HepG2 (cell line): ENCODE measurements around the gene MARCHF5. TPM values are rescaled to one million over a fixed set of nuclear protein-coding genes. Genes with fewer than 3 reads are reported as not detected.

Source experiments
- CBX2 ChIP-seq, 2 experiments: fragments of 200-600 bp in 1 of 2; sonication (generic); formaldehyde crosslinking in 1 of 2; IDR thresholded peaks; 2 replicates each; pipeline versions ENCODE4 v1.7.0 to v1.8.1; 2018 to 2022; ENCODE audit warnings: low read depth in 2 of 2, low read length in 1 of 2, mild to moderate bottlenecking in 1 of 2, missing genetic modification reagents in 1 of 2
- HNF4A ChIP-seq: sonication (generic); formaldehyde crosslinking; IDR thresholded peaks from 2 replicates; pipeline ENCODE4 v1.4.0; 2020; ENCODE audit warnings: missing genetic modification reagents
- IRX3 ChIP-seq: sonication (generic); formaldehyde crosslinking; IDR thresholded peaks from 2 replicates; pipeline ENCODE4 v1.8.1; 2023; ENCODE audit warnings: mild to moderate bottlenecking, low read depth, missing genetic modification reagents, borderline replicate concordance
- JARID2 ChIP-seq: sonication (generic); formaldehyde crosslinking; IDR thresholded peaks from 2 replicates; pipeline ENCODE4 v1.8.1; 2023; ENCODE audit warnings: missing genetic modification reagents, inconsistent platforms; ENCODE audit not compliant: insufficient replicate concordance
- NFIB ChIP-seq: sonication (generic); formaldehyde crosslinking; IDR thresholded peaks from 2 replicates; pipeline ENCODE4 v1.9.0; 2021; ENCODE audit warnings: missing genetic modification reagents, mild to moderate bottlenecking, borderline replicate concordance
- NFKB2 ChIP-seq: sonication (generic); formaldehyde crosslinking; IDR thresholded peaks from 2 replicates; pipeline ENCODE4 v1.4.0; 2020; ENCODE audit warnings: missing genetic modification reagents, borderline replicate concordance
- SRF ChIP-seq: IDR thresholded peaks from 2 replicates; pipeline ENCODE4 v1.6.1; 2011; ENCODE audit warnings: mild to moderate bottlenecking, low read depth, low read length, moderate library complexity
- ZNF329 ChIP-seq: sonication (generic); formaldehyde crosslinking; IDR thresholded peaks from 2 replicates; pipeline ENCODE4 v1.9.0; 2021; ENCODE audit warnings: low read depth, mild to moderate bottlenecking, missing genetic modification reagents
- polyA plus RNA-seq, 8 experiments: library from polyadenylated mRNA; depleted of rRNA in 3 of 8; stranded (reverse) in 7 of 8; unstranded in 1 of 8; fragments of >200 nt; fragmentation: Illumina TruSeq in 4 of 8; extraction: Trizol in 4 of 8; gene quantifications; 2 replicates each; pipeline versions ENCODE4 v1.2.1 to v1.2.3, GENCODE V29; 2011 to 2016; ENCODE audit warnings: low read depth in 4 of 8, missing spikeins in 1 of 8, mixed read lengths in 1 of 8; ENCODE audit not compliant: insufficient read depth in 1 of 8
- total RNA-seq, 5 experiments: library from RNA; depleted of rRNA; stranded (reverse); fragments of >200 nt; fragmentation: Illumina TruSeq; extraction: Trizol; gene quantifications; 2 replicates each; pipeline ENCODE4 v1.2.3, GENCODE V29; 2016; ENCODE audit warnings: low read depth in 1 of 5
- TF ChIP-seq, protein P1 (sequence below): sonication (generic); formaldehyde crosslinking; IDR thresholded peaks from 2 replicates; pipeline ENCODE4 v1.4.0; 2020; ENCODE audit warnings: missing genetic modification reagents
- TF ChIP-seq, protein P2 (sequence below): sonication (generic); formaldehyde crosslinking; IDR thresholded peaks from 2 replicates; pipeline ENCODE4 v1.5.1; 2020; ENCODE audit warnings: mild to moderate bottlenecking, moderate library complexity, missing genetic modification reagents
- TF ChIP-seq, protein P3 (sequence below): sonication (generic); formaldehyde crosslinking; IDR thresholded peaks from 2 replicates; pipeline ENCODE4 v1.8.0; 2022; ENCODE audit warnings: mild to moderate bottlenecking, missing genetic modification reagents, borderline replicate concordance
- TF ChIP-seq, protein P4 (sequence below): sonication (generic); formaldehyde crosslinking; IDR thresholded peaks from 2 replicates; pipeline ENCODE4 v1.9.0; 2021; ENCODE audit warnings: mild to moderate bottlenecking, missing genetic modification reagents
- TF ChIP-seq, protein P5 (sequence below): sonication (generic); formaldehyde crosslinking; IDR thresholded peaks from 2 replicates; pipeline ENCODE4 v1.5.1; 2020; ENCODE audit warnings: missing genetic modification reagents, mild to moderate bottlenecking, borderline replicate concordance

The MARCHF5 gene
- total and polyA plus RNA-seq, 2 of the 13 experiments (the other 11 are each of a cell fraction or from before 2014, with no cell fraction given): 19.4 to 21.0 TPM

DNA sequence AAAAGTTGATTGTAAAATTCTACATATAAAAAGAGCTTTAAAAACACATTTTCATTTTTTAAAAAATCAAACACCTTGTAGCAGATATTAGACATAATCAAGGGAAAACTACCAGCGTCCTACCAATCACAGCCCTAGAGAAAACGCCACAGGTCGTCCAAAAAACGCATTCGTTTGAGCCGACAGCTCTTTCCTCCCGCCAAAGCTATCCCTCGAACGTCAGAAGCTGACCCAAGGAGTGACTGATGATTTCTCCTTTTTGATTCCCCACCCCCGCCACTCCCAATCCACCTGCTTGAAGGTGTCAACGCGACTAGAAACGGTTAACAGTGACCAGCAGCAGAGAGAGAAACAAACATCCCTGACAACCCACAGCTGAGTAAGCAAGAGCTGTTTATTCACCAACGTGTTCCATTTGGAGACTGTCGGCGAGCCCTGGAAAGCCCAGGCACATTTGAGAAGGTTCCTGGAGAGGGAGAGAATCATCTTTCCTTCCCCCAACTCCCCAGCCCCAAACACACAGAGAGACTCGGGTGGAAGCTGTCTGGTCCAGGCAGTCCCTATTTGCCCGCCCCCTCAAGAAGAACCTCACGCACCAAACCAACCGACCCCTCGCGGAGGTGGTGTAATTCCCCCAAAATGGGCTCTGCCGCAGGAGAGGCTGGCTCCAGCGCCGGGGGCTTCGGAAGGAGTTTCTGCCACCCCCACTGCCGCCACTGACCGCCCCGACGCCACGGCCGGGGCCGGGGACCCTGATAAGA lies 711 bp upstream of the MARCHF5 start (continued):
- TF ChIP-seq, protein P1, sequence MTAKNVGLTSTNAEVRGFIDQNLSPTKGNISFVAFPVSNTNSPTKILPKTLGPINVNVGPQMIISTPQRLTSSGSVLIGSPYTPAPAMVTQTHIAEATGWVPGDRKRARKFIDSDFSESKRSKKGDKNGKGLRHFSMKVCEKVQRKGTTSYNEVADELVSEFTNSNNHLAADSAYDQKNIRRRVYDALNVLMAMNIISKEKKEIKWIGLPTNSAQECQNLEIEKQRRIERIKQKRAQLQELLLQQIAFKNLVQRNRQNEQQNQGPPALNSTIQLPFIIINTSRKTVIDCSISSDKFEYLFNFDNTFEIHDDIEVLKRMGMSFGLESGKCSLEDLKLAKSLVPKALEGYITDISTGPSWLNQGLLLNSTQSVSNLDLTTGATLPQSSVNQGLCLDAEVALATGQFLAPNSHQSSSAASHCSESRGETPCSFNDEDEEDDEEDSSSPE: no peak
- TF ChIP-seq CBX2 (IDR thresholded peaks at IDR 0.05; ENCODE audit: low read depth, low read length) (no peak), CBX2 (CRISPR knock-in tag; IDR thresholded peaks at IDR 0.05; ENCODE audit: low read depth) (no peak), HNF4A (CRISPR knock-in tag) (no peak), ZNF329 (CRISPR knock-in tag) (peak; percentile 86), NFIB (CRISPR knock-in tag) (no peak), JARID2 (no peak), IRX3 (CRISPR knock-in tag) (0 out of 2 replicates have a peak, but pooled peaks have one; percentile 1), SRF (no peak), NFKB2 (CRISPR knock-in tag) (no peak)
- TF ChIP-seq, protein P2, sequence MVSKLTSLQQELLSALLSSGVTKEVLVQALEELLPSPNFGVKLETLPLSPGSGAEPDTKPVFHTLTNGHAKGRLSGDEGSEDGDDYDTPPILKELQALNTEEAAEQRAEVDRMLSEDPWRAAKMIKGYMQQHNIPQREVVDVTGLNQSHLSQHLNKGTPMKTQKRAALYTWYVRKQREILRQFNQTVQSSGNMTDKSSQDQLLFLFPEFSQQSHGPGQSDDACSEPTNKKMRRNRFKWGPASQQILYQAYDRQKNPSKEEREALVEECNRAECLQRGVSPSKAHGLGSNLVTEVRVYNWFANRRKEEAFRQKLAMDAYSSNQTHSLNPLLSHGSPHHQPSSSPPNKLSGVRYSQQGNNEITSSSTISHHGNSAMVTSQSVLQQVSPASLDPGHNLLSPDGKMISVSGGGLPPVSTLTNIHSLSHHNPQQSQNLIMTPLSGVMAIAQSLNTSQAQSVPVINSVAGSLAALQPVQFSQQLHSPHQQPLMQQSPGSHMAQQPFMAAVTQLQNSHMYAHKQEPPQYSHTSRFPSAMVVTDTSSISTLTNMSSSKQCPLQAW (CRISPR knock-in tag): 0 out of 2 replicates have a peak, but pooled peaks have one; percentile 17
- TF ChIP-seq, protein P3, sequence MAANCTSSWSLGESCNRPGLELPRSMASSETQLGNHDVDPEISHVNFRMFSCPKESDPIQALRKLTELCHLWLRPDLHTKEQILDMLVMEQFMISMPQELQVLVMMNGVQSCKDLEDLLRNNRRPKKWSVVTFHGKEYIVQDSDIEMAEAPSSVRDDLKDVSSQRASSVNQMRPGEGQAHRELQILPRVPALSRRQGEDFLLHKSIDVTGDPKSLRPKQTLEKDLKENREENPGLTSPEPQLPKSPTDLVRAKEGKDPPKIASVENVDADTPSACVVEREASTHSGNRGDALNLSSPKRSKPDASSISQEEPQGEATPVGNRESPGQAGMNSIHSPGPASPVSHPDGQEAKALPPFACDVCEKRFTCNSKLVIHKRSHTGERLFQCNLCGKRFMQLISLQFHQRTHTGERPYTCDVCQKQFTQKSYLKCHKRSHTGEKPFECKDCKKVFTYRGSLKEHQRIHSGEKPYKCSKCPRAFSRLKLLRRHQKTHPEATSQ (CRISPR knock-in tag): no peak
- TF ChIP-seq, protein P4, sequence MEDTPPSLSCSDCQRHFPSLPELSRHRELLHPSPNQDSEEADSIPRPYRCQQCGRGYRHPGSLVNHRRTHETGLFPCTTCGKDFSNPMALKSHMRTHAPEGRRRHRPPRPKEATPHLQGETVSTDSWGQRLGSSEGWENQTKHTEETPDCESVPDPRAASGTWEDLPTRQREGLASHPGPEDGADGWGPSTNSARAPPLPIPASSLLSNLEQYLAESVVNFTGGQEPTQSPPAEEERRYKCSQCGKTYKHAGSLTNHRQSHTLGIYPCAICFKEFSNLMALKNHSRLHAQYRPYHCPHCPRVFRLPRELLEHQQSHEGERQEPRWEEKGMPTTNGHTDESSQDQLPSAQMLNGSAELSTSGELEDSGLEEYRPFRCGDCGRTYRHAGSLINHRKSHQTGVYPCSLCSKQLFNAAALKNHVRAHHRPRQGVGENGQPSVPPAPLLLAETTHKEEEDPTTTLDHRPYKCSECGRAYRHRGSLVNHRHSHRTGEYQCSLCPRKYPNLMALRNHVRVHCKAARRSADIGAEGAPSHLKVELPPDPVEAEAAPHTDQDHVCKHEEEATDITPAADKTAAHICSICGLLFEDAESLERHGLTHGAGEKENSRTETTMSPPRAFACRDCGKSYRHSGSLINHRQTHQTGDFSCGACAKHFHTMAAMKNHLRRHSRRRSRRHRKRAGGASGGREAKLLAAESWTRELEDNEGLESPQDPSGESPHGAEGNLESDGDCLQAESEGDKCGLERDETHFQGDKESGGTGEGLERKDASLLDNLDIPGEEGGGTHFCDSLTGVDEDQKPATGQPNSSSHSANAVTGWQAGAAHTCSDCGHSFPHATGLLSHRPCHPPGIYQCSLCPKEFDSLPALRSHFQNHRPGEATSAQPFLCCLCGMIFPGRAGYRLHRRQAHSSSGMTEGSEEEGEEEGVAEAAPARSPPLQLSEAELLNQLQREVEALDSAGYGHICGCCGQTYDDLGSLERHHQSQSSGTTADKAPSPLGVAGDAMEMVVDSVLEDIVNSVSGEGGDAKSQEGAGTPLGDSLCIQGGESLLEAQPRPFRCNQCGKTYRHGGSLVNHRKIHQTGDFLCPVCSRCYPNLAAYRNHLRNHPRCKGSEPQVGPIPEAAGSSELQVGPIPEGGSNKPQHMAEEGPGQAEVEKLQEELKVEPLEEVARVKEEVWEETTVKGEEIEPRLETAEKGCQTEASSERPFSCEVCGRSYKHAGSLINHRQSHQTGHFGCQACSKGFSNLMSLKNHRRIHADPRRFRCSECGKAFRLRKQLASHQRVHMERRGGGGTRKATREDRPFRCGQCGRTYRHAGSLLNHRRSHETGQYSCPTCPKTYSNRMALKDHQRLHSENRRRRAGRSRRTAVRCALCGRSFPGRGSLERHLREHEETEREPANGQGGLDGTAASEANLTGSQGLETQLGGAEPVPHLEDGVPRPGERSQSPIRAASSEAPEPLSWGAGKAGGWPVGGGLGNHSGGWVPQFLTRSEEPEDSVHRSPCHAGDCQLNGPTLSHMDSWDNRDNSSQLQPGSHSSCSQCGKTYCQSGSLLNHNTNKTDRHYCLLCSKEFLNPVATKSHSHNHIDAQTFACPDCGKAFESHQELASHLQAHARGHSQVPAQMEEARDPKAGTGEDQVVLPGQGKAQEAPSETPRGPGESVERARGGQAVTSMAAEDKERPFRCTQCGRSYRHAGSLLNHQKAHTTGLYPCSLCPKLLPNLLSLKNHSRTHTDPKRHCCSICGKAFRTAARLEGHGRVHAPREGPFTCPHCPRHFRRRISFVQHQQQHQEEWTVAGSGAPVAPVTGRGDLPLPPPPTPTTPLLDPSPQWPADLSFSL (CRISPR knock-in tag): no peak
- TF ChIP-seq, protein P5, sequence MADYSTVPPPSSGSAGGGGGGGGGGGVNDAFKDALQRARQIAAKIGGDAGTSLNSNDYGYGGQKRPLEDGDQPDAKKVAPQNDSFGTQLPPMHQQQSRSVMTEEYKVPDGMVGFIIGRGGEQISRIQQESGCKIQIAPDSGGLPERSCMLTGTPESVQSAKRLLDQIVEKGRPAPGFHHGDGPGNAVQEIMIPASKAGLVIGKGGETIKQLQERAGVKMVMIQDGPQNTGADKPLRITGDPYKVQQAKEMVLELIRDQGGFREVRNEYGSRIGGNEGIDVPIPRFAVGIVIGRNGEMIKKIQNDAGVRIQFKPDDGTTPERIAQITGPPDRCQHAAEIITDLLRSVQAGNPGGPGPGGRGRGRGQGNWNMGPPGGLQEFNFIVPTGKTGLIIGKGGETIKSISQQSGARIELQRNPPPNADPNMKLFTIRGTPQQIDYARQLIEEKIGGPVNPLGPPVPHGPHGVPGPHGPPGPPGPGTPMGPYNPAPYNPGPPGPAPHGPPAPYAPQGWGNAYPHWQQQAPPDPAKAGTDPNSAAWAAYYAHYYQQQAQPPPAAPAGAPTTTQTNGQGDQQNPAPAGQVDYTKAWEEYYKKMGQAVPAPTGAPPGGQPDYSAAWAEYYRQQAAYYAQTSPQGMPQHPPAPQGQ: no peak
